SK-N-SH (cell line): Measurements from ENCODE around the gene ADGRG3. TPM values are rescaled to one million over a fixed set of nuclear protein-coding genes. Genes with fewer than 3 reads are reported as not detected.

ENCODE experiments used
- CTCF ChIA-PET: fragments of 300-600, 350-600 bp; formaldehyde crosslinking; extraction: SDS; loops from one replicate; lab custom pipeline; 2021; lab: Yijun Ruan, JAX
- POLR2A ChIA-PET: fragments of 350-600 bp; sonication (Branson Sonifier 250); formaldehyde crosslinking; extraction: SDS; loops from one replicate; lab custom pipeline; 2020; ENCODE audit warnings: antibody characterized with exemption, inconsistent platforms; lab: Yijun Ruan, JAX
- DNase-seq: peaks from one replicate; pipeline ENCODE4 v3.0.0; 2012
- H2AFZ ChIP-seq: fragments of 200-600 bp; sonication (generic); 2 replicates; pipeline ENCODE4 v1.8.1; 2016; ENCODE audit warnings: antibody characterized with exemption, mild to moderate bottlenecking, low read depth
- H3F3A ChIP-seq: fragments of 200-600 bp; sonication (generic); replicated peaks from 2 replicates; pipeline ENCODE3; 2016; ENCODE audit warnings: antibody characterized with exemption, mild to moderate bottlenecking; ENCODE audit not compliant: insufficient read depth
- H3K27ac ChIP-seq, 2 experiments: fragments of 200-500 bp in 1 of 2; fragments of 200-600 bp in 1 of 2; sonication (Bioruptor generic) in 1 of 2; sonication (generic), shearing (Covaris generic) in 1 of 2; 2 replicates each; pipeline versions ENCODE4 v1.5.1 to v1.6.1; 2014 to 2016; ENCODE audit warnings: low read depth in 2 of 2, inconsistent platforms in 1 of 2, low read length in 1 of 2, mild to moderate bottlenecking in 1 of 2, mixed read lengths in 1 of 2
- H3K27me3 ChIP-seq: fragments of 200-600 bp; sonication (generic), shearing (Covaris generic); 2 replicates; pipeline ENCODE4 v1.6.1; 2016; ENCODE audit warnings: mixed run types; ENCODE audit not compliant: insufficient read depth
- H3K36me3 ChIP-seq, 2 experiments: fragments of 200-500 bp in 1 of 2; fragments of 200-600 bp in 1 of 2; sonication (Bioruptor generic) in 1 of 2; sonication (generic) in 1 of 2; replicated peaks in 1 of 2; 2 replicates each; pipeline versions ENCODE3 to v1.5.1; 2014 to 2016; ENCODE audit warnings: low read length in 1 of 2, mild to moderate bottlenecking in 1 of 2; ENCODE audit not compliant: insufficient read depth in 2 of 2, control insufficient read depth in 1 of 2
- H3K4me1 ChIP-seq, 2 experiments: fragments of 200-500 bp in 1 of 2; fragments of 200-600 bp in 1 of 2; sonication (Bioruptor generic) in 1 of 2; sonication (generic), shearing (Covaris generic) in 1 of 2; 2 replicates each; pipeline versions ENCODE4 v1.5.1 to v1.6.1; 2014 to 2016; ENCODE audit warnings: low read depth in 1 of 2, low read length in 1 of 2, mixed run types in 1 of 2; ENCODE audit not compliant: insufficient read depth in 2 of 2, control insufficient read depth in 1 of 2
- H3K4me2 ChIP-seq: fragments of 200-600 bp; sonication (generic), shearing (Covaris generic); 2 replicates; pipeline ENCODE4 v1.6.1; 2017; ENCODE audit warnings: mixed run types
- H3K4me3 ChIP-seq, 2 experiments: fragments of 200-500 bp in 1 of 2; fragments of 200-600 bp in 1 of 2; sonication (Bioruptor generic) in 1 of 2; sonication (generic), shearing (Covaris generic) in 1 of 2; 2 replicates each; pipeline versions ENCODE4 v1.5.1 to v1.8.1; 2014 to 2016; ENCODE audit warnings: low read depth in 2 of 2, inconsistent platforms in 1 of 2, low read length in 1 of 2, mild to moderate bottlenecking in 1 of 2, mixed read lengths in 1 of 2, moderate library complexity in 1 of 2
- H3K79me2 ChIP-seq: fragments of 200-600 bp; sonication (generic); 2 replicates; pipeline ENCODE4 v1.8.1; 2017; ENCODE audit warnings: mild to moderate bottlenecking; ENCODE audit not compliant: insufficient read depth
- H3K9ac ChIP-seq: fragments of 200-600 bp; sonication (generic); 2 replicates; pipeline ENCODE4 v1.6.1; 2017; ENCODE audit warnings: mixed run types
- H3K9me2 ChIP-seq: fragments of 200-600 bp; sonication (generic); 2 replicates; pipeline ENCODE4 v1.6.1; 2017; ENCODE audit warnings: mixed run types
- H3K9me3 ChIP-seq: fragments of 200-600 bp; sonication (generic); 2 replicates; pipeline ENCODE4 v1.6.1; 2017; ENCODE audit warnings: mixed run types, mild to moderate bottlenecking, moderate library complexity
- H4K20me1 ChIP-seq: fragments of 200-600 bp; sonication (generic); 2 replicates; pipeline ENCODE4 v1.6.1; 2017; ENCODE audit warnings: mild to moderate bottlenecking, mixed run types; ENCODE audit not compliant: insufficient read depth
- CTCF ChIP-seq: fragments of 200-600 bp; sonication (generic); IDR thresholded peaks from 2 replicates; pipeline ENCODE4 v1.6.1; 2017; ENCODE audit warnings: antibody characterized with exemption, mild to moderate bottlenecking, moderate library complexity
- GABPA ChIP-seq: IDR thresholded peaks from 2 replicates; pipeline ENCODE4 v1.4.0; 2012; ENCODE audit warnings: low read depth, mild to moderate bottlenecking
- GATA2 ChIP-seq: sonication (generic); formaldehyde crosslinking; IDR thresholded peaks from 2 replicates; pipeline ENCODE4 v1.5.0; 2020; ENCODE audit warnings: mild to moderate bottlenecking, missing genetic modification reagents
- JUND ChIP-seq: IDR thresholded peaks from 2 replicates; pipeline ENCODE4 v1.4.0; 2012
- MAX ChIP-seq: IDR thresholded peaks from 2 replicates; pipeline ENCODE4 v1.4.0; 2012; ENCODE audit warnings: low read depth
- PBX3 ChIP-seq: IDR thresholded peaks from 2 replicates; pipeline ENCODE4; 2012
- POLR2AphosphoS5 ChIP-seq: IDR thresholded peaks from 2 replicates; pipeline ENCODE4 v1.6.1; 2012; ENCODE audit warnings: low read depth, low read length
- REST ChIP-seq: IDR thresholded peaks from 2 replicates; pipeline ENCODE4 v1.6.1; 2012; ENCODE audit warnings: mild to moderate bottlenecking, low read depth, low read length, moderate library complexity
- RXRA ChIP-seq: IDR thresholded peaks from 2 replicates; pipeline ENCODE4 v1.4.0; 2012; ENCODE audit warnings: low read depth, mild to moderate bottlenecking, borderline replicate concordance
- SIN3A ChIP-seq: IDR thresholded peaks from 2 replicates; pipeline ENCODE4 v1.6.1; 2012; ENCODE audit warnings: low read depth, mild to moderate bottlenecking, low read length, moderate library complexity, borderline replicate concordance
- SMC3 ChIP-seq: IDR thresholded peaks from 2 replicates; pipeline ENCODE4 v1.6.1; 2012; ENCODE audit warnings: low read depth, low read length, improper control_type of control experiment
- TAF1 ChIP-seq: IDR thresholded peaks from 2 replicates; pipeline ENCODE4 v1.6.1; 2012; ENCODE audit warnings: low read depth, mild to moderate bottlenecking, low read length, moderate library complexity, borderline replicate concordance
- TCF12 ChIP-seq: IDR thresholded peaks from 2 replicates; pipeline ENCODE4 v1.4.0; 2012
- TEAD4 ChIP-seq: IDR thresholded peaks from 2 replicates; pipeline ENCODE4 v1.4.0; 2012; ENCODE audit warnings: mild to moderate bottlenecking, borderline replicate concordance; ENCODE audit not compliant: insufficient read depth
- USF2 ChIP-seq: fragments of 150-350 bp; IDR thresholded peaks from 2 replicates; pipeline ENCODE4 v1.6.1; 2017; ENCODE audit warnings: antibody characterized with exemption, low read length, low read depth, borderline replicate concordance
- YY1 ChIP-seq: IDR thresholded peaks from 2 replicates; pipeline ENCODE4 v1.4.0; 2012; ENCODE audit warnings: low read depth, mild to moderate bottlenecking
- ZBTB33 ChIP-seq: IDR thresholded peaks from 2 replicates; pipeline ENCODE4 v1.4.0; 2012; ENCODE audit warnings: low read depth, borderline replicate concordance
- WGBS: methylation state at CpG from one replicate; pipeline ENCODE4 v1.1.6; 2017; ENCODE audit warnings: low lambda C conversion rate; 5-methylcytosine and 5-hydroxymethylcytosine counted together
- polyA plus RNA-seq, 3 experiments: library from polyadenylated mRNA; depleted of rRNA; stranded (reverse); fragments of >200 nt; gene quantifications; 2 replicates each; pipeline ENCODE4 v1.2.3, GENCODE V29; 2012

Gene ADGRG3
- polyA plus RNA-seq, 1 of the 3 experiments (the other 2 are of a cell fraction), result not detected

GRCh38 chr16:57721356-57722209 is 53.5 kb downstream of the ADGRG3 start (continued):
- no peak for TF ChIP-seq PBX3
- TF ChIP-seq SMC3, result no peak
- no peak for TF ChIP-seq POLR2AphosphoS5
- TF ChIP-seq MAX, result no peak

- H3K79me2 ChIP-seq, result no peaks in the 10 kb centered on the region
- TF ChIP-seq RXRA (no peak), SIN3A (no peak), GABPA (no peak), TCF12 (no peak), GATA2 (CRISPR knock-in tag) (no peak), MAX (no peak), CTCF (no peak), USF2 (no peak), ZBTB33 (no peak), JUND (no peak), REST (no peak), TEAD4 (no peak), TAF1 (no peak), SMC3 (no peak), YY1 (no peak)
- H3K27ac ChIP-seq, result no peak overlapping the region
- H3F3A ChIP-seq, result no peaks in the 10 kb centered on the region
- H3K9ac ChIP-seq, result no peak overlapping the region
- H3K4me1 ChIP-seq, result peaks cover 0 to 7% of the 10 kb centered on the region in 2 experiments; a peak in 1 of 4 replicates
- no peaks in the 10 kb centered on the region; the same call in 1 of the 2 replicates for H3K27me3 ChIP-seq
- H3K9me3 ChIP-seq, result no peaks in the 10 kb centered on the region
- no peak overlapping the region for H2AFZ ChIP-seq
- no peaks in the 10 kb centered on the region for H4K20me1 ChIP-seq
- 89% methylated on average over 2 of the region's 2 CpGs for WGBS
- no peak overlapping the region for H3K4me2 ChIP-seq
- ChIA-PET CTCF (no interaction called here), POLR2A (no interaction called here)
- no peaks in the 10 kb centered on the region for H3K36me3 ChIP-seq
- no peaks in the 10 kb centered on the region for H3K9me2 ChIP-seq
- no peak for DNase-seq
- no peak overlapping the region for H3K4me3 ChIP-seq
These were observed 54.0 kb downstream of the ADGRG3 start for GRCh38 chr16:57722210-57722499.
